Measurements from ENCODE around the gene PUM1.
A peak's percentile ranks its signal among the peaks of the same experiment; 100 is the strongest.

Gene PUM1

DNA sequence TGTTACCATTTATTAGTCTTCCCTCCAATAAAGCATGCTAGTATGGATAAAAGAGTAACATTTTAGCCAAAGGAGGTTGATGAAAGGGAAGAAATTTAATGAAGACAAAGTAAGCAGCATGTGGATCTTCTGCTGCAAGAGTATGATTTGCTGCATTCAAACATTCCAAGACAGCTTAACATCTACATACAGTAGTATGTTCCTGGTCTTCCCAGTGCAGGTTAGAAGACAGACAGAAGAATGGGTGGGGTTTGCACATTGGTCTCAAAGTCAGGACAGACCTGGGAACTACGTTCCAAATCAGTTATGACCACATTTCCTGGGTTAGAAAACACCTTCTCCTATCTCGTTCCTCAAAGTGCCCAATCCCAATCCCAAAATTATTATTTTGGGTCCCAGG, 43.3 kb downstream of the PUM1 start:
- no peak for DNase-seq

DNA sequence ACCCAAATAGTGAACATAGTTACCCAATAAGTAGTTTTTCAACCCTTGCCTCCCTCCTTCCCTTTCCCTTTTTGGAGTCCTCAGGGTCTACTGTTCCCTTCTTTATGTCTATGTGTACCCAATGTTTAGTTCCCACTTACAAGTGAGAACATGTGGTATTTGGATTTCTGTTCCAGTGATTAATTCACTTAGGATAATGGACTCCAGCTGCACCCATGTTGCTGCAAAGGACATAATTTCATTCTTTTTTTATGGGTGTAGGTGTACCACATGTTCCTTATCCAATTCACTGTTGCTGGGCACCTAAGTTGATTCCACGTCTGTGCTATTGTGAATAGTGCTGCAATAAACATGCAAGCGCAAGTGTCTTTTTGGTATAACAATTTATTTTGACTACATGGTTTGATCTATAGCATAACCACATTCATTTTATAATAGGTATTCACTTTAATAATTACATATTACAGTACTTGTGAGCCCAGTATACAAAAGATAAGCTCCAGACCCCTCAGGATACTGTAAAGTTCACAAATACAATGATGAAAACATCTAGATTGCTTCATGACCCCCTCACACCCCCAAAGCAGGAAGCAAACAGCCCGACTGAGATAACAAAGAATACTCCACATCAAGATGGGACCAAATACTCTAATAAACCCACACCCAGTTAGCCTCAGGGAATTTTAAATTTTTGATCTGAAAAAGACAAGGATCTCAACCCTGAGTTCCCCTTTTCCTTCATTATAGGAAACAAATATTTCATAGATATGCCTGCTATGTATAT, 45.3 kb downstream of the PUM1 start:
- DNase-seq: no peak

DNA sequence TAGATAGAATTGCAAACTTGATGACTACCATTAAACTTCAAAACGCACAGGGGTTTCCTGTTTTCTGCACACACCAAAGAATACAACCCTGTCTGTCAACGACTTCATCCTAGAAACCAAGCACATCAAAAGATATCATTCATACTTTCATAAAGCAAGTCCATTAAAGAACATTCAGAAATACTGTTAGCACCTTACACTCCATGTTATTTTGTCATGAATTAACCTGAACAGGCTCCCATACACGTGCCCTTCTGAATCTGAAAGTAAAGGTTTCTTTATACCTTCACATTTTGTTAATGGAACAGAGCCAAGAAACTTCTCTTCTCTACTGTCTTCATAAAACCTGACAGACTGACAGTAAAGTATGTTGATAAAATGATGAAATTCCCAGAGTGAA, 46.1 kb downstream of the PUM1 start:
- DNase-seq: no peak

DNA sequence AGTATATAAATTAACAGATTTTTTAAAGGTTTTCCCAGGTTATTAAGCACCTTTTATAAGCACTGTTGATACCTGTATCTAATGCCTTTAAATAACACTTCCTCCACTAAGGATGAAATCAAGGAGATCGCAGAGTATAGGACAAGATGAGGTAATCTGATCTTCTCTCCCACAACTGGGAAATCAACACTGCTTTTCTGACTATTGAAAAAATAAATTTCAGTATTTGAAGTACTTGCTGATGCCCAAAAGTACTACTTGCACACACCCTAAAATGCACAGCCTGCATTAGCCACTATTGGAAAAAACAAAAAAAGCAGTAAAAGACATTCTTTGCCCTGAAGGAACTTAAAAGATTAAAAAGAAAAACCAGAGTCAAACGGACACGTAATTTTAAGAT, 48.6 kb downstream of the PUM1 start:
- DNase-seq: no peak

DNA sequence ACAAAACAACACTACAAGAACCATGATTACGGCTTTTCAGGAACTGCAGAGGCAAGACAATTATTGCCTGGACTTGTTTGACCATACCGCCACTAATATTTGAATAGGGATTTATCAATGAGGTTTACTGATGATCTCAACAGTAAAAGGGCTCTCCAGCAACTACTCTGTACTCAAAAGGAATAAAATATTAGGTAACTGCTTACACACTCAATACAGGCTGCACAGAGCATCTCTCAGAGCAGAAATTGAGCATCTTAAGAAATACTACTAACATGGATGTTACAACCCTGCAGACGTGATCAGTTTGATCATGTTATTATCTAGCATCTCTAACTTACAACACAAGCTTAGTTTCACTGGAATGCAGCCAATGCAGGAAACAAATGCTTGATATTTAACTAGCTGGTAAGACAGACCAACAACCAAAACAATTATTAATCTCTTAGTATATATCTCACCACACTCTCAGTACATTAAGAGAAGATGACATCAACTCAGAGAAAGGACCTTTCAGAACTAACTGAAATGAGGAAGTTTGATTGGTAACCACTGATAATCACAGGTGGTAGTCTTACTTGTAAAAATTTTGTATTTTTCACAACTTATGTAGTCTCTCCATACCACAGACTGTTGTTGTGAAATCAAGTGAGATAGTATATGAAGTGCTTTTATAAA, 52.2 kb downstream of the PUM1 start:
- DNase-seq: no peak

DNA sequence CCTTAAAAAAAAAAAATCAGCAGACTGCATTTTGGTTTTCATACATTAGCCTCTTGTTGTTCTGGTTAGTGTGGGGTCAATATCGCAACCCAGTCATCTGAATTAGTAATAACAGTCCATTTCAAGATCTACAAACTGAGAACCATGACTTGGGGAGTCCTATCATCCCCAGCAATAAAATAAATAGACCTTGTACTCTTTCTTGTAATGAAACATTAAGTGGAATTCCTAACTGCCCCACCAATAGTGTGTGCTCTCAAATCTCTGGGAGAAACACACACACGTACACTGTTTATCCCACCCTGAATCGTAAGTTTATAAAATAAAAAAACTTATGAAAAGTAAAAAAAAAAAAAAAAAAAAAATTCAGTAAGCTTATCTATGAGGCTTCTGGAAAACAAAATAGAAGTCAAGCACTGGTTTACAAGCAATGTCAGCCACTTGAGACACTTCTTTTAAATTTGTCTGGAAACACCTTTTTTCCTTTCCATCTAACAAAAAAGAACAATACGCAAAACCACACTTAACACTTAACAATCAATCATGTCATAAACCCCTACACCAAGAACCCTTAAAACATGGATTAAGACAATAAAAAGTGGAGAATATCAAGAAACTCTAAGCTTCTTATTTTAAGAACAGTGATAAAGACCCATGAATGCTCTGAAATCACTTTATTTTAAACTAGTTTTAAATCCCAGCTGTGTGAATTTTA, 53.1 kb downstream of the PUM1 start:
- no peak for DNase-seq

DNA sequence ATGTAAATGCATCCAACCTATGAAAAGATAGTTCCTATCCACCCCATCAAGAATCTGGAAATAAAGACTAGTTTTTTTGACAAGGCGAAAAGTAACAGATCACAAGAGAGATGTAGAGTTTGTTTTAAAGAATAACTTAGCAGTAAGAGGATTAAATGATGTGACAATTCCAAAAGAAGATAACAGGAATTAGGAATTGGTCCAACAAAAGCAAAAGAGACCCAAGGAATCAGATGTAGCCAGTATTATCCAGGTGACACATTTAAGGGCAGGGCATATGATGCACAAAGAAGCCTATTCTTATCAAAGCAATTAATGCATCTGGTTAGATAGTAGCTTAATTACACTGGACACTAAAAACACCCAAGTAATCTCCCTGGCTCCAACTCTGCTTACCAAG, 53.8 kb downstream of the PUM1 start:
- DNase-seq: no peak

DNA sequence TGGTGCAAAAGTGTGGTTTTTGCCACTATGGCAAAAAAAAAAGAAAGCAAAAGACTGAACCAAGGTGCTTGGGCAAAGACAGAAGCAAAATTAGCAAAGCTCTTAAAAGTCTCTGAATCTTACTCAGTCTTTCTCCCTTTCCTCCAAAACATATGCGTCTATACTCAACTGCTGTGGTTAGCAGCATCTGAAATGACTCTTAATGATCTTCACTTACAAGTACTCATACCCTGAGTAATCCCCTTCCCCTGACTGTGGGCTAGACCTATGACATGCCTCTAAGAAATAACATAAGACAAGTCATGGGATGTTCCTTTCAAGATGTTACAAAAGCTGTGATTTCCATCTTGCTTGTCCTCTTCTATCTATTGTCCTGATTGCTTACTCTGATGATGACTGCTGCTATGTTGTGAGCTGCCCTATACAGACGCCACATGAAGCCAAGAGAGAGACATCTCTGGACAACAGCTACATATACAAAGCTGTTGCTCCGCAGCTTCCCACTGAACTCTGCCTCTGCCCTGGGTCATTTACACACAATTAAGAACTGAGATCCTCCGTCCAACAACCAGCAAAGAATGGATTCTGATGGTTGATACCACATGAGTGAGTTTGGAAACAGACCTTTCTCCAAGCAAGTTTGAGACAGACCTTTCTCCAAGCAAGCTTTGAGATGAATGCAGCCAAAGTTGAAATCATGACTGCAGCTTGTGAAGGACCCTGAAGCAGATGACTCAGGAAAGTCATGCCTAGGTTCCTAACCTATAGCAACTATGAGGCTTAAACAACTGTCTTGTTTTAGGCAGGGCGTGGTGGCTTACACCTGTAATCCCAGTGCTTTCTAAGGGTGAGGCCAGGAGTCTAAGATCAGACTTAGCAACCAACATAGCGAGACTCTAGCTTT, 55.2 kb downstream of the PUM1 start:
- peak; percentile 48 for DNase-seq

DNA sequence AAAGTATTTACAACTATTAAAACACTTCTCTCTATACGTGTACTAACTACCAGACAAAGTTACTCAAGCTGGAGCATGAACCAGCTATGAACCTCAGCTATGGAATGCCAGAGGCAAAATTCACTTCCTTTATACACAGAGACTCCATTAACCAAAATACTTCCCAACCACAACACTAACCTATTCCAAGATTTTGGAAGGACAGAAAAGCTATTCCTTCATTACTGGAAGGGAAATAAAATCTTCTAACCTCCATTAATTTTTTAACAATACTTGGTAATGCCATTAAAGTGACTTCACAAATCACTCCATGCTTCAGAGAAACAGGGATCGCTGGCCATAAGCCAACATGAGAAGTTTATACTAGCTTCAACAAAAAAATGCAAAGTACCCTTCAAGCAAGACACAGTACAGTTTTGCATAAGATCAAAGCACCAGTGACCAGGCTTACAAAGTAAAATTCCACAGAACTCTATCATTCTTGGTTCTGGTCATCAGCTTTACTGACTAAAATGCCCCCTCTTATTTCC, 58.0 kb downstream of the PUM1 start:
- DNase-seq: peak; percentile 84

DNA sequence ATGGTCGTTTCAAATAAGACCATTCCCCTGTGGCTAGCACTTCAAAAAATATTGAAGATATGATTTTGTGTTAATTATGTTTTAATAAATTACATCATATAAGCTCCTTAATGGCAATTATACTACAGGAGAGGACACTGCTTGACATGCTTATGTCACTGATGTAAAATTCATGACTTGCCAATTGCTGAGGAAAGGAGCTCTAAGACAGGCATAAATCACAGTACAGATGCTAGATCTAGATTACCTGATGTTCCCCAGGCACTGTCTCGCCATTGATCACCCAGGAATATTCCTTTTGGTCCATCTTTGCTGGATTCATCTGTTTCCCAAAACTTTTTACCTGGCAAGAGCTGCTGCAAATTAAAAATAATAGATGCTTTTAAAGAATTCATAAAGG, 58.8 kb downstream of the PUM1 start:
- DNase-seq: no peak

DNA sequence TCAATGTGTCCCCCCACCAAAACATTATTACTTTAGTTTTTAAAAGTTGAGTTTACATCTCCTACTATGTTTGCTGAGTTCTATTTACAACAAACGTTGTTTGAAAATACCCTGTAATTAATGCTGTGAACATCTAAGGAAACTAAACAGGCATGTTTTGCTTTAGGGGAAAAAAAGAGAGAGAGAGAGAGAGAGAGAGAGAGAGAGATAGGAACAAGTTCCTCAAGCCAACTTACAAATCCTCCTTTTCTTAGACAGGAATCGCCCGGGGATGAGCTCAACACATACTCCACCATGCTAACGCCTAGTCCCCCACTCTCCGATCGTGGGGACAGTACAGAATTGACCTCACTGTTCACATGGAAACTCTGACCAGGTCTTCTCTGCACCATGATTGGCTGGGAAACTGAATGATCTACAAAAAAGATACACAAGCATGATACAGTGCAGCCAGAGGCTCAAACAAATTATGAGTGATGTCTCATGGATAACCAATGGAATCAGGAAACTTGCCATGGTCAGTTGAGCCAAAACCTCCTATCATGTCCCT, 59.8 kb downstream of the PUM1 start:
- DNase-seq: no peak

DNA sequence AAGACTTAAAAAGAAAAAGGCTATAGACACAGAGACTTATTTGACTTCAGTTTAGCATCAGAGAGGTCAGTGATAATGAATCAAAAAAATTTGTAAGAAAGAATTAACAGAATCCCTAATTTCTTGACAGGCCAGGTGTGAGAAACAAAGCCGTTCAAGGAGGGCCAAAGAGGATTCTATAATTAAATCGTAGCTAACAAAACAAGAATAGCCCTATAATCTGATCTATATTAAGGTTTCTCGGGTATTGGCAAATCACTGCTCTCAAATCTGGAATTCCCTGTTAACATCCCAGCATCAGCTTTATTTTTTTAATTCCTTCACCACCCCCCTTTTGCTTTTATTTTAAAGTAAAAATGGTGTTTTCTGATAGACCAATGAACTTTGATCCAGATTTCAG, 60.3 kb downstream of the PUM1 start:
- no peak for DNase-seq

DNA sequence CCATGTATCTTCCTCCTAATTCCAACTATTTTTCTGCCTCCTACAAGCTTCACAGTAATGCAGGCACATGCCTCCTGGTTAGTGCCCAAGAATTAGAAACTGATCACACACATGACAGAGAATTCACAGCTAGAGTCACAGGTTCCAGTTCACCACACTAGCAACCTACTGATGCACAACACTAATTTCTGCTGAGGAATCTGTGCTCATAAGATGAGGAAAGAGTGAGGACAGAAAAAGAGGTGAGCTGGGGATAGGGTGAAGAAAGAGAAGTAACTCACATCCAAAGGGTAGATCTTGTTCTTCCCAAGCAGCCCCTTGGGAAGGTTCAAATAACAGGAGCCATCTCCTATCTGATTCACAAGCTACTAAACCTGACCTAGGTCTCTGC, 61.3 kb downstream of the PUM1 start:
- DNase-seq: no peak

DNA sequence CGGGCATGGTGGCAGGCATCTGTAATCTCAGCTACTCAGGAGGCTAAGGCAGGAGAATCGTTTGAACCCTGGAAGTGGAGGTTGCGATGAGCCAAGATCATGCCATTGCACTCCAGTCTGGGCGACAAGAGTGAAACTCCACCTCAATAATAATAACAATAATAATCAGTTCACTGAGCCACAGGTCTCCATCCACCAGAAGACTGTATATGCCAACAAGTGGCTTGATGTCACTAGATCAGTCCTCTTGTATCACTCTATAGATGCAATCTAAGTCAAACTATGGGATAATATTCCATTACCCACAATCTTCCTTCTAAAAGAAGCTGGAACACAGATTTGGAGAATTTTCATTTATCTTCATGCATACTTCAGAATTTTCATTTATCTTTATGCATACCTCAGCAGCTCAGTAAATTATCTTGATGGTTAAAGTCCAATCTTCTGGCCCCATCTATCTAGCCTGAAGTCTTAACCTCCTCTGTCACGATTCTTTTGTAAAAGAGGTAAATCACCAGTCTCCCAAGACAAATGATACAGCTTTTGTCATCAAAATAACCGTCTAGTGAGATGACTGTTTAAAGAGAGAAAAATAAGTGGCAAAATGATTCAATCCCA, 61.8 kb downstream of the PUM1 start:
- no peak for DNase-seq

DNA sequence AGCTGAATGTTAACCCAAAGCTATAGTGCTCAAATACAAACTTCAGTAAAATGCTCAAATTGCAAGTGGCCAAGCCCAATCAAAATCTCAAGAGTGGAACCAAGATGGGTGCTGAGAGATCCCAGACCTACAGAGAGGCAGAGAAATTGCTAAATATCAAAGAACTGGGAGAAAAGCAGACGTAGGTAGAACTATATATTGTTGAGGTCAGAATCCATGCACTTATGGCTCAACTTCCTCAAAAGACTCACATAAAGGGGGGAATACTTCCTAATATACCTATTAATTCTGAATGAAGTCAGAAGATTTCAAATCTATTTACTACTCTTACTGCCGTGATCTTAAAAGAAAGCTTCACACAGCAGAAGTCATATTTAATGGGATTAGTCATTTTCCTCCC, 65.2 kb downstream of the PUM1 start:
- no peak for DNase-seq

DNA sequence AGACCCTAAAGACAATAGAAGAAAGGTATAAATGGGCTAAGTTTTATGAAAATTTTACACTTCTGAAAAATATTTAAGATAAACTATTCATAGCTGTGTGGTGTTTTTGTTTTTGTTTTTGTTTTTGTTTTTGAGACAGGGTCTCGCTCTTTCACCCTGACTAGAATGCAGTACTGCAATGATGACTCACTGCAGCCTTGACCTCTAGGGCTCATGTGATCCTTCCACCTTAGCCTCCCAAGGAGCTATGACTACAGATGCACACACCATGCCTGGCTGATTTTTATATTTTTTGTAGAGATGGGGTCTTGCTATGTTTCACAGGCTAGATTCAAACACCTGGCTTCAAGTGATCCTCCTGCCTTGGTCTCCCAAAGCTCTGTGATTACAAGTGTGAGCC, 66.6 kb downstream of the PUM1 start:
- no peak for DNase-seq

DNA sequence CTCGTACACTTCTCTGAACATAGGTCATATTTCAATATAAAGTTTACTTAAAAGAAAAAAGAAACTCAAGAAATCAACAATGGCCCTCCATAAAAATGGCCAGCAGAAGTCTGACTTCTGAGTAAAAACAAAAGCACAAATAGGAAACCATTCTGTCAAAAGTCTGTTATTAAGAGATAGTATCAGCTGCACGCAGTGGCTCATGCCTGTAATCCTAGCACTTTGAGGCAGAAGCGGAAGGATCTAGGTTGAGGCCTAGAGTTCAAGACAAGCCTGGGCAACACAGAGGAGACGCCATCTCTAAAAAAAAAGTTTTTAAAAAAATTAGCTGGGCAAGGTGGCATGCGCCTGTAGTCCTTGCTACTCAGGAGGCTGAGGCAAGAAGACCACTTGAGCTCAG, 67.3 kb downstream of the PUM1 start:
- DNase-seq: no peak

DNA sequence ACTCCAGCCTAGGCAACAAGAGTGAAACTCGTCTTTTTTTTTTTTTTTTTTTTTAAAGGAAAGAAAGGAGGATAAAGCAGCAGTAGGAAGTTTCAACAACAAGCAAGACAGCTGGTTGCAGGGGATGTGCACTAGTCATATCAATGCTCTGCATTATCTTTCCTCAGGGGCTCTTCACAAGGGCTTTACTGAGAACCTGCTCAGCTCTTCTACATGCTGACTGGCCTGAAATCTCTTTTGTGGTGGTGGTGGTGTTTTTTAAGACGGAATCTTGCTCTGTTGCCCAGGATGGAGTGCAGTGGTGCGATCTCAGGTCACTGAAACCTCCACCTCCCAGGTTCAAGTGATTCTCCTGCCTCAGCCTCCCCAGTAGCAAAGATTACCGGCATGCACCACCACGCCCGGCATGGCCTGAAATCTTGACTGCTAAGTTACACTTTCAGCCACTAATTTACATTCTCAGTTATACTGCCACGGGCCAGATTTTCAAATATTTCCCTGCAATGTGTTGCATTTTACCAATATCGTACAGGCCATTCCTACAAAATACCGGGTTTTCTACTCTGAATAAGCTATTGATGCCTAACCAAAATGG, 68.0 kb downstream of the PUM1 start:
- DNase-seq: no peak

DNA sequence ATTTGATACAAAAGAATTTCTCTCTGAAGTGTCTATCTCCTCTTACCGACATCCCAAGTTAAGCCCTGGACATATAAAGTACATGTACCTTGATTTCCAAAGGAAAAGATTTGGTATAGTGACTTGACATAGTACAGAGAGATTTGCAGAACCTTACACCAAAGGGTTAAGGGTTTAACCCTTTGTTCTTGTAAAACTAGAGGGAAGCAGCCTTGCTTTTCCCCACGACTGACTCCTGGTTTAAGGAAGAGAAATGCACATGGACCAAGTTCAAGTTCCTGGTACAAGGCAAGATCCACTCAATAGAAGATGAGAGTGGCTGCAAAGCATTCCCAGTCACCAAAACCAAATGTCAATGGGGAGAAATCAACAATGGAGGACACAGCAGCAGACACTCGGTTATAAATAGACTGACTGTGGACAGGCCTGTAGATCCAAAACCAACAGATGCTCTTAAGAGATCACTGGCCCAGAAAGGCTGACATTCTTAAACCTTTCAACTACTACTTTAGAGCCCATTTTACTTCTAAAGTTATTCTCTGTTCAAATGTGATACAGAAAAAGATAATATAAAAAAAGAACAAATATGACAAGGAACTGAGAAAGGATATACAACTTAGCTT, 69.4 kb downstream of the PUM1 start:
- no peak for DNase-seq

DNA sequence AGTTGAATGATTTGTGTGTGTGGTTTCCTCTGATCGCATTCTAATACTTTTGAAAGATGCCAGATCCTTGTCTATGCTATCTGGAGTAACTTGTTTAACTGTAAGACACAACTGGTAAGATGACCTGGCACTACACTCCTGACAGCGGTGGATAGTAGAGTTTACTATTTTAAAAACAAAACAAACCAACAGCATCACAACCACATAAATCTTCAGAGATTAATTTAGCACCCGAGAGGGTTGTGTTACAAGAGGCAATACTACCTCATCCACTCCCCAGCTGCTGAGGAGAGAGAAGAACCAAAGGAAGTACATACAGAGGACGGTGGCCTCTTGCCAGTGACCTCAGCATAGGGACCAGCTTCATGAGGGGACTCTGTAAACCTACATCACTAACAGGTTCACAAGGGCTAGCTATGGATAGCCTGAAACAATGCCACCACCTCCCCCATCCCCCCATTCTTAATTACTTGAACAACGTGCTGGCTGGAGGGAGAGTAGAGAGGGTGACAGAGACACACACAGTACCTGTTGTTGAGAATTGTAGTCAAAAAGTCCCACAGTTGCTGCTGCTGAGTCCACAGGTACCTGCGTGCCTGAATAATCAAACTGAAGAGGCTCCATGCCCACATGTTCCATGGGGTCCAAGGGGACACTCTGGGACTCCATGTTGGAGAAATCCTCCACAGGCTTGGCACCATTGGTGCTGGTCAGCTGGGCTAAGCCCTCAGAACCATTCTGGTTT, 73.5 kb downstream of the PUM1 start:
- no peak for DNase-seq

Measured in fibroblast of skin of scalp (primary cell).